ENCODE data around the gene C1RL.

GRCh38 chr12:7075939-7076338, 33.1 kb downstream of the C1RL start:
- TF ChIP-seq CTCF (conservative IDR thresholded peaks at IDR 0.05) (no peak), EZH2 (IDR thresholded peaks at IDR 0.05; ENCODE audit: low read depth) (no peak)

All from PC-9 (cell line).